Urothelium cell line (cell line): Measurements from ENCODE around the gene BCAR1.
"Not testable (repeated sequence)": the region's sequence is repeated elsewhere in the genome, so short reads cannot be mapped to it uniquely, and the experiment has no call there.

ENCODE experiments used
- DNase-seq: peaks from one replicate; pipeline ENCODE4 v3.0.0; 2011; ENCODE audit warnings: low spot score, mixed read lengths
- FAIRE-seq: peaks from 2 replicates; lab custom pipeline; 2011; peaks lifted over from hg19 to GRCh38; lab: Jason Lieb, UNC

BCAR1 gene

GRCh38 chr16:75240633-75241032, 10.8 kb downstream of the BCAR1 start:
- not testable (repeated sequence) for DNase-seq, FAIRE-seq

- no peak for DNase-seq
- no peak for FAIRE-seq
Observed at GRCh38 chr16:75239542-75240122, 11.8 kb downstream of the BCAR1 start.

GRCh38 chr16:75238853-75239541, 12.4 kb downstream of the BCAR1 start:
- DNase-seq (peak; percentile 40), FAIRE-seq (no peak)

GRCh38 chr16:75238132-75238852, 13.1 kb downstream of the BCAR1 start:
- DNase-seq = peak; percentile 74
- FAIRE-seq = no peak

- DNase-seq (no peak), FAIRE-seq (no peak)
Observed at GRCh38 chr16:75237398-75238131, 13.9 kb downstream of the BCAR1 start.

GRCh38 chr16:75236736-75237397, 14.6 kb downstream of the BCAR1 start:
- DNase-seq (no peak), FAIRE-seq (no peak)

- FAIRE-seq (no peak), DNase-seq (no peak)
Observed at GRCh38 chr16:75236232-75236631, 15.2 kb downstream of the BCAR1 start.

- DNase-seq (no peak), FAIRE-seq (peak; percentile 52)
Observed at GRCh38 chr16:75235721-75236193, 15.7 kb downstream of the BCAR1 start.

- no peak for DNase-seq
- FAIRE-seq = no peak
Observed at GRCh38 chr16:75234856-75235696, 16.3 kb downstream of the BCAR1 start.

- no peak for DNase-seq
- FAIRE-seq = no peak
Observed at GRCh38 chr16:75233611-75233938, 17.8 kb downstream of the BCAR1 start.

- FAIRE-seq (no peak), DNase-seq (no peak)
Observed at GRCh38 chr16:75231570-75231969, 19.9 kb downstream of the BCAR1 start.

- DNase-seq = no peak
- no peak for FAIRE-seq
Observed at GRCh38 chr16:75230471-75231110, 20.8 kb downstream of the BCAR1 start.

GRCh38 chr16:75229172-75230031, 22.0 kb downstream of the BCAR1 start:
- FAIRE-seq = no peak

GRCh38 chr16:75228143-75228976, 23.1 kb downstream of the BCAR1 start:
- DNase-seq (no peak), FAIRE-seq (no peak)

More at GRCh38 chr16:75229172-75230031, 22.0 kb downstream of the BCAR1 start:
- DNase-seq = no peak

- FAIRE-seq (no peak), DNase-seq (no peak)
Observed at GRCh38 chr16:75227361-75228142, 23.9 kb downstream of the BCAR1 start.

- FAIRE-seq (no peak), DNase-seq (no peak)
Observed at GRCh38 chr16:75226550-75227360, 24.7 kb downstream of the BCAR1 start.
